CD14-positive monocyte (primary cell): ENCODE measurements around the gene RUNX2. TPM values are rescaled to one million over a fixed set of nuclear protein-coding genes. Genes with fewer than 3 reads are reported as not detected.

ENCODE experiments used
- DNase-seq, 3 donors: peaks; one replicate each; pipeline ENCODE4 v3.0.0-alpha.2; 2011 to 2022
- H2AFZ ChIP-seq: 2 replicates; pipeline ENCODE4 v1.6.0; 2012; ENCODE audit warnings: mild to moderate bottlenecking, low read depth, low read length, inconsistent platforms; ENCODE audit not compliant: insufficient read depth, poor library complexity, severe bottlenecking
- H3K27ac ChIP-seq, 2 donors: 1 replicate in 1 of 2; 2 replicates in 1 of 2; pipeline ENCODE4 v1.5.1; 2012 to 2013; ENCODE audit warnings: low read length in 2 of 2, control low read depth in 1 of 2, inconsistent platforms in 1 of 2, low read depth in 1 of 2, mild to moderate bottlenecking in 1 of 2
- H3K27me3 ChIP-seq, 2 donors: one replicate each; pipeline versions ENCODE4 v1.6.0 to v1.6.1; 2011 to 2013; ENCODE audit warnings: low read length in 2 of 2; ENCODE audit not compliant: control insufficient read depth in 2 of 2, insufficient read depth in 2 of 2
- H3K36me3 ChIP-seq, 2 donors: replicated peaks in 1 of 2; 1 replicate in 1 of 2; 2 replicates in 1 of 2; pipeline versions ENCODE4 v1.5.1 to v1.6.1; 2012 to 2013; ENCODE audit warnings: low read length in 2 of 2, control low read depth in 1 of 2, inconsistent platforms in 1 of 2, mild to moderate bottlenecking in 1 of 2; ENCODE audit not compliant: insufficient read depth in 2 of 2, control insufficient read depth in 1 of 2
- H3K4me1 ChIP-seq, 2 donors: 1 replicate in 1 of 2; 2 replicates in 1 of 2; pipeline versions ENCODE4 v1.5.1 to v1.6.1; 2012 to 2013; ENCODE audit warnings: low read length in 2 of 2, control low read depth in 1 of 2, inconsistent platforms in 1 of 2, mild to moderate bottlenecking in 1 of 2, moderate library complexity in 1 of 2; ENCODE audit not compliant: insufficient read depth in 2 of 2, control insufficient read depth in 1 of 2
- H3K4me2 ChIP-seq: replicated peaks from 2 replicates; pipeline ENCODE3; 2012; ENCODE audit warnings: low read length, moderate library complexity, mild to moderate bottlenecking; ENCODE audit not compliant: poor library complexity, severe bottlenecking; ENCODE audit errors: extremely low read depth
- H3K4me3 ChIP-seq, 3 experiments: fragments of 200-600 bp in 1 of 3; sonication (generic) in 1 of 3; replicated peaks in 1 of 3; 1 replicate in 2 of 3; 2 replicates in 1 of 3; pipeline ENCODE4 v1.5.1; 2011 to 2013; ENCODE audit warnings: low read length in 3 of 3, mild to moderate bottlenecking in 3 of 3, control low read depth in 2 of 3, low read depth in 2 of 3, inconsistent platforms in 1 of 3, moderate library complexity in 1 of 3
- H3K79me2 ChIP-seq: 2 replicates; pipeline ENCODE4 v1.6.0; 2012; ENCODE audit warnings: mild to moderate bottlenecking, control low read depth, inconsistent platforms, low read length, moderate library complexity; ENCODE audit not compliant: insufficient read depth
- H3K9ac ChIP-seq: 2 replicates; pipeline ENCODE4 v1.6.0; 2017; ENCODE audit warnings: low read length, mild to moderate bottlenecking; ENCODE audit not compliant: insufficient read depth, poor library complexity, severe bottlenecking
- H3K9me3 ChIP-seq, 2 donors: replicated peaks in 1 of 2; 1 replicate in 1 of 2; 2 replicates in 1 of 2; pipeline versions ENCODE4 v1.5.1 to v1.6.1; 2012 to 2013; ENCODE audit warnings: low read length in 2 of 2, control low read depth in 1 of 2; ENCODE audit not compliant: control insufficient read depth in 1 of 2, insufficient read depth in 1 of 2
- H4K20me1 ChIP-seq: 2 replicates; pipeline ENCODE4 v1.6.0; 2012; ENCODE audit warnings: mild to moderate bottlenecking, low read length, control low read depth, moderate library complexity; ENCODE audit not compliant: insufficient read depth
- H3K27ac Mint-ChIP-seq, 7 donors: one replicate each; pipeline ENCODE4 v1.8.0; 2020; ENCODE audit warnings: mild to moderate bottlenecking in 7 of 7, mixed read lengths in 7 of 7, moderate library complexity in 6 of 7, inconsistent platforms in 2 of 7
- H3K27me3 Mint-ChIP-seq, 3 donors: one replicate each; pipeline ENCODE4 v1.8.0; 2021 to 2022; ENCODE audit warnings: low read depth in 3 of 3, mild to moderate bottlenecking in 3 of 3, mixed read lengths in 3 of 3, moderate library complexity in 3 of 3, inconsistent platforms in 1 of 3
- H3K36me3 Mint-ChIP-seq, 2 donors: one replicate each; pipeline ENCODE4 v1.8.0; 2020; ENCODE audit warnings: mixed read lengths in 2 of 2, inconsistent platforms in 1 of 2, mild to moderate bottlenecking in 1 of 2
- H3K4me1 Mint-ChIP-seq: one replicate; pipeline ENCODE4 v1.8.0; 2020; ENCODE audit warnings: mild to moderate bottlenecking, mixed read lengths
- H3K4me3 Mint-ChIP-seq, 2 donors: one replicate each; pipeline ENCODE4 v1.8.0; 2020; ENCODE audit warnings: mild to moderate bottlenecking in 2 of 2, mixed read lengths in 2 of 2, moderate library complexity in 1 of 2
- H3K9me3 Mint-ChIP-seq, 7 donors: one replicate each; pipeline ENCODE4 v1.8.0; 2020 to 2022; ENCODE audit warnings: mixed read lengths in 7 of 7, mild to moderate bottlenecking in 6 of 7, moderate library complexity in 6 of 7, inconsistent platforms in 2 of 7
- WGBS: methylation state at CpG from one replicate; pipeline ENCODE4 v1.1.5; 2013; ENCODE audit warnings: missing lambda C conversion rate; ENCODE audit not compliant: insufficient coverage; 5-methylcytosine and 5-hydroxymethylcytosine counted together
- intact Hi-C, 2 donors: fragments of 100-400 bp; cut with micrococcal nuclease; formaldehyde crosslinking; loops; one replicate each; pipeline versions ENCODE4 v1.15.0 to v1.15.1; 2023
- polyA plus RNA-seq, 3 donors: library from polyadenylated mRNA; depleted of rRNA in 1 of 3; unstranded in 2 of 3; stranded (reverse) in 1 of 3; fragments of 300-500 nt in 2 of 3; fragments of >200 nt in 1 of 3; fragmentation: Illumina TruSeq in 2 of 3; gene quantifications; 1 replicate in 2 of 3; 2 replicates in 1 of 3; pipeline ENCODE4 v1.2.3, GENCODE V29; 2012 to 2021
- TF ChIP-seq, protein P1 (sequence below): fragments of 200-600 bp; IDR thresholded peaks from one replicate; pipeline ENCODE4 v1.8.0; 2022; ENCODE audit warnings: antibody characterized with exemption, mild to moderate bottlenecking

The RUNX2 gene
- polyA plus RNA-seq, 3 donors: 1.3 to 5.0 (median 2.5) TPM

DNA sequence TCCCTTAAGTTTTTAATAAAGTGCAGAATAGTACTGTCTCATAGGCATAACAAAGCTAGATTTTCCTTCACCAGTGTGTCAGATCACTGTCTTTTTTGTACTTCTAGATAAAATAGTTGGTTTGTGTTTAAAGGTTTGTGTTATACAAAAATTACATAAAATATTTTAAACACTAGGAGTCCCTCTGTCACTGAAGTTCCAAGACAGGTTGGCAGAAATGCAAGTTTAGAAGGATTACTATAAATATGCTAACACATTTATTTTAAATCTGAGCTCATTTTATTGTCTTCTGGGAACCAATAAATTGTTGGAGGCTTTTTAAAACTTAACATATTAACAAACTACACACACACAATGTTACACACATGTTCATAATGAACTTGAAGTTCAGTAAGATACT lies 30.8 kb upstream of the RUNX2 start:
- no peaks in the 10 kb centered on the region for H3K4me1 ChIP-seq
- no peak overlapping the region for H3K27ac Mint-ChIP-seq

DNA sequence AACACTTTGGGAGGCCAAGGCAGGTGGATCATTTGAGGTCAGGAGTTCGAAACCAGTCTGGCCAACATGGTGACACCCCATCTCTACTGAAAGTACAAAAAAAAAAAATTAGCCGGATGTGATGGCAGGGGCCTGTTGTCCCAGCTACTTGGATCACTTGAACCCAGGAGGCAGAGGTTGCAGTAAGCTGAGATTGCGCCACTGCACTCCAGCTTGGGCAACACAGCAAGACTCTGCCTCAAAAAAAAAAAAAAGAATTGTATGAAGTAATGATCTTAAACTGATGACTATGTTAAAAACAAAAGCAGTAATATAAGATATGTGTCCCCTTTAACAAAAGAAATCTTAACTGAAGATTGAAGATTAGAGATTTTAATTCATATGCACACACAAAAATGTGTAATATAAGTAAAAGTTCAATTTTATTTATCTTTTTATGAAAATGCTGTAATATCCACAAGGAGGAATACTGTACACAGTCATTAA lies 29.0 kb upstream of the RUNX2 start:
- Mint-ChIP-seq H3K36me3 (peaks cover 0 to 6% of the 10 kb centered on the region in 2 donors), H3K4me3 (no peak overlapping the region), H3K27me3 (no peaks in the 10 kb centered on the region), H3K4me1 (peaks cover 11% of the 10 kb centered on the region), H3K27ac (no peak overlapping the region), H3K9me3 (peaks cover 0 to 5% (median 0%) of the 10 kb centered on the region in 7 donors)
- H3K27ac ChIP-seq: no peak overlapping the region
- no peaks in the 10 kb centered on the region for H3K27me3 ChIP-seq
- H3K9me3 ChIP-seq: no peaks in the 10 kb centered on the region
- H3K36me3 ChIP-seq: no peaks in the 10 kb centered on the region
- no peaks in the 10 kb centered on the region for H4K20me1 ChIP-seq
- H3K79me2 ChIP-seq: no peaks in the 10 kb centered on the region
- no peak overlapping the region for H3K9ac ChIP-seq
- H3K4me2 ChIP-seq: no peak overlapping the region
- TF ChIP-seq, protein P1, sequence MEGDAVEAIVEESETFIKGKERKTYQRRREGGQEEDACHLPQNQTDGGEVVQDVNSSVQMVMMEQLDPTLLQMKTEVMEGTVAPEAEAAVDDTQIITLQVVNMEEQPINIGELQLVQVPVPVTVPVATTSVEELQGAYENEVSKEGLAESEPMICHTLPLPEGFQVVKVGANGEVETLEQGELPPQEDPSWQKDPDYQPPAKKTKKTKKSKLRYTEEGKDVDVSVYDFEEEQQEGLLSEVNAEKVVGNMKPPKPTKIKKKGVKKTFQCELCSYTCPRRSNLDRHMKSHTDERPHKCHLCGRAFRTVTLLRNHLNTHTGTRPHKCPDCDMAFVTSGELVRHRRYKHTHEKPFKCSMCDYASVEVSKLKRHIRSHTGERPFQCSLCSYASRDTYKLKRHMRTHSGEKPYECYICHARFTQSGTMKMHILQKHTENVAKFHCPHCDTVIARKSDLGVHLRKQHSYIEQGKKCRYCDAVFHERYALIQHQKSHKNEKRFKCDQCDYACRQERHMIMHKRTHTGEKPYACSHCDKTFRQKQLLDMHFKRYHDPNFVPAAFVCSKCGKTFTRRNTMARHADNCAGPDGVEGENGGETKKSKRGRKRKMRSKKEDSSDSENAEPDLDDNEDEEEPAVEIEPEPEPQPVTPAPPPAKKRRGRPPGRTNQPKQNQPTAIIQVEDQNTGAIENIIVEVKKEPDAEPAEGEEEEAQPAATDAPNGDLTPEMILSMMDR: no peak
- H3K4me3 ChIP-seq: no peak overlapping the region
- H3K4me1 ChIP-seq: no peaks in the 10 kb centered on the region
- DNase-seq: no peak
- no peak overlapping the region for H2AFZ ChIP-seq
- WGBS: no CpG with 5 or more reads among the region's 3 CpGs
- intact Hi-C loops: no loop called here

More for the DNA sequence above, 30.8 kb upstream of the RUNX2 start:
- Histone ChIP-seq H3K27me3 (no peaks in the 10 kb centered on the region), H3K27ac (no peak overlapping the region), H3K9ac (no peak overlapping the region), H3K4me2 (no peak overlapping the region), H2AFZ (no peak overlapping the region), H3K79me2 (no peaks in the 10 kb centered on the region), H4K20me1 (no peaks in the 10 kb centered on the region), H3K36me3 (no peaks in the 10 kb centered on the region), H3K9me3 (no peaks in the 10 kb centered on the region), H3K4me3 (no peak overlapping the region)
- Mint-ChIP-seq H3K36me3 (no peaks in the 10 kb centered on the region), H3K27me3 (no peaks in the 10 kb centered on the region), H3K9me3 (peaks cover 0 to 7% (median 0%) of the 10 kb centered on the region in 7 donors), H3K4me3 (no peak overlapping the region), H3K4me1 (peaks cover 11% of the 10 kb centered on the region)
- intact Hi-C loops: no loop called here
- DNase-seq: no peak
- TF ChIP-seq, protein P1: no peak
